GM18909 (cell line): ENCODE data around the gene IFFO2.

ENCODE experiments used
- ATAC-seq: cut with Tn5 transposase; IDR thresholded peaks from one replicate; pipeline ENCODE4 v1.9.1; 2021; ENCODE audit warnings: mild to moderate bottlenecking; ENCODE audit not compliant: unreplicated experiment, poor library complexity

Gene IFFO2

DNA sequence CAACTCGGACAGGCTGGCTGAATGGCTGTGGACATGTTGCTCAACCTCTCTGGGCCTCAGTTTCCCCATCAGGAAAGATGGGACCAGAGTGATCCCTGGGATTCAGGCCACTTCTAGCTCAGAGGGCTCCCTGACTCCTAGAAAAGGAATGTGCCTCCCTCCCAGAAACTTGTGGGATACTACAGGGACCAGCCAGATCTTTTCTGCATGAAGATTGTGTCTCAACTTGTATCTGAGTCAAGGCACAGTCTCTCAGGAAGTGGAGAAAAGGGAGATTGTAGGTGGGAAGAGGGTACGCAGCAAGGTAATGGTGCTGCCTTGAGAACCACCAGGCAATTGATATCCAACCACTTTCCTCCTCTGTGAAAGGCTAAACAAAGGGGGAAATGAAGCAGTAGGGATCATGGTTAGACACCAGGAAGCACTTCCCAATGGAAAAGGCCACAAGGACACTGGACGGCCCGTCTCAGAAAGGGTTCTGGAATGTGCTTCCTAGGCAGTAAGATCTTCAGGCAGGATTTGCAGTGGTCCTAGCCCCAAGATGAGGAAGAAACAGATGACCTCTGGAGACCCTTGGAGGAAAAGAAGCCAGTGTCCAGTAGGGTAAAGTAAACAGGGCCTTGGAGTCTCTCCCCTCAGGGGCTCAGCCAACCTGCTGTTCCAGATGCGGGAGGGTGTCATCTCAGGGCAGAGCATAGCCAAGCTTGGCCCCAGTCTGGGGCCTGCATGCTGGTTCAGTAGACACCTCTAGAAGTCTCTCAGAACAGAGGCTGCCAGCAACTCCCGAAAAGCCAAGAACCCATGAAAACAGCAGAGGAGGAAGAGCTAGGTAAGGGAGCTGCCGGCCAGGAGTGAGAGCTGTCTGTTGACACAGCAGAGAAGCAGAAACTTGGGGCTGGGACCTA, 16.8 kb downstream of the IFFO2 start:
- no peak for ATAC-seq

DNA sequence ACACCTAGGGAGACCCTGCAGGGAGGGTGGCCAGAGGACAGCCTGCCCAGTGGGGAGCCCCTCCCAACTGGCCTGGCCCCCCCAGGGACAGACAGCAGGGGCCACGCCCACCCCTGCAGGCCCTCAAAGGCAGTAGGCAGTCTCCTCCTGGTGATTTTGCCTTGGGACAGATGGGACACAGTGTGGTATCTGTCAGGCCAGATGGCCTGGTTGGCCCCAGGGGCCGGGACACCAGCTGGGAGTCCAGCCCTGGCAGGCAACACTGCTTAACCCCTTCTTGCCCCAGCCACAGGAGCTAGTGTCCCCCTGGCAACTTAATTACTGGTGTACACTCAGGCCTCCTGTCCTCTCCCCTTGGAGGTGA, 17.8 kb downstream of the IFFO2 start:
- no peak for ATAC-seq

DNA sequence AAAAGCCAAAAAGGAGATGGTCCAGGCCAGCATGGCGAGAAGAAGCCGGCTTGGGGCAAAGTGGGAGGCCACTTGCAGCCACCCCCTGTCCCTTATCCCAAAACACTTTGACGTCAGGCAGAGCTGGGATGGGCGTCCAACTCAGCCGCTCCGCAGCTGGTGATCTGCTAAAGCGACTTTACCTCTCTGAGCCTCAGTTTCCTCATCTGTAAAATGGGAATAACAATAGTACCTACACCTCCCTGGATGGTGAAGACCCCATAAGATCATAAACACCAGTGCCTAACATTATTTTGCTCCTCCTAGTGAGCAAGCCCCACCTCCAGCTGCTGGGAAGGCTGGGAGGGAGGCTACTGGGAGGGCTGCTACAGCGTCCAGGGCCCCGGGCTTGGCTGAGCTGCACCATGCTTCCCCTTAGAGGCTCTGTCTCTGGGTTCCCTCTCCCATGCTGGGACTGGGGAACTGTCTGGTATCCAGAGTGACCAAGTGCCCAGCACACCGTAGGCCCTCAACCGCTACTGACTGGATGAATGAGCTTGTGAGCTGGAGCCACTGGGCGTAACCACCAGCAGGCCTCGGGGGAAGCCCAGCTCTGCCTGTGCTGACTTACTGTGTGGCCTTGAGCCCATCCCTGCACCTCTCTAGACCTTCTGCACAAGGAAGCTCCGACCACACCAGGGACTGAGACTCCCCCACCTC, 18.3 kb downstream of the IFFO2 start:
- ATAC-seq: no peak

DNA sequence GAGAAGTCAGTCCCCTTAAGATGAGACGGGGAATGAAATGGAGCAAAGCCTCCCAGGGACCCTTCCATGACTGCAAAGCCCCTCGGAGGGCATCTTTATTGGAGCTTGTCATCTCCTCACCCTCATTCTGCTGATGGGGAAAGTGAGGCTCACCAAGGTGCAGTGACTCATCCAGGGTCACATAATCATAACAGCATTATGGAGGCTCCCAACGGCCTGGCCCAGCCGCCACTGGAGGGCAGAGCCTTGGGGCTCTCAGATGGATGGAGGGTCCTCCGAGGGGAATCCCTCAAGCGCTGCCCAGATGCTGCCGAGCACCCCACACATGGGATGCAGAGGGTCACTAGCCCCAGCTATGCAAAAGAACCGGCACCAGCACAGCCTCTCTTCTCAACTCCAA, 18.9 kb downstream of the IFFO2 start:
- ATAC-seq: no peak

DNA sequence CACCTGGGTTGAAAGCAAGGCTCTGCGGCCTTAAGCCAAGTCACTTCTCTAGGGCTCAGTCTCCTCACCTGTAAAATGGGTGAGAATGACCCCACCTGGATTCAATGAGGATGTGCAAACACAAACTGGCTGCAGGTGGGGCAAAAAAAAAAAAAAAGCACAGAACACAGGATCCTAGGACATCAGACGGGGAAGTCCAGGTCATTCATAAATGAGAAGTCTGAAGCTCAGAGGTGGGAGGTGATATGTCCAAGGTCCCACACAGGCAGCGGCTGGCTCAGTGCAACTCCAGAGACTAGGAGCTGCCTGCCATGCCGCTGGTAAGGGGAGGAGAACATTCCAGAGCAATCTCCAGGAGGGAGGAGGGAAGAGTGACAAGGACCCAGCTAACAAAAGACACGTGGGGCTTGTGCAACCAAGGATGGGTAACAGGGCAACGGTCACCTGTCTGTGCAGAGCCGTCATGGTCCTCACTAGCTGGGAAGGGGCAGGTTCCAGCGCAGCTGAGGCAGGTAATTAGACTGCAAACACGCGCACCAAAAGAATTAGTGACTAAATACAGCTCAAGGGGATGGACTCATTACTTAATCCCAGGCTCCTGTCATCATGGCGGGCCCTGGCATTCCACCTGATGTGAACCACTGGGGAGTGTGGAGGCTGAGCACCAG, 19.5 kb downstream of the IFFO2 start:
- ATAC-seq: no peak

DNA sequence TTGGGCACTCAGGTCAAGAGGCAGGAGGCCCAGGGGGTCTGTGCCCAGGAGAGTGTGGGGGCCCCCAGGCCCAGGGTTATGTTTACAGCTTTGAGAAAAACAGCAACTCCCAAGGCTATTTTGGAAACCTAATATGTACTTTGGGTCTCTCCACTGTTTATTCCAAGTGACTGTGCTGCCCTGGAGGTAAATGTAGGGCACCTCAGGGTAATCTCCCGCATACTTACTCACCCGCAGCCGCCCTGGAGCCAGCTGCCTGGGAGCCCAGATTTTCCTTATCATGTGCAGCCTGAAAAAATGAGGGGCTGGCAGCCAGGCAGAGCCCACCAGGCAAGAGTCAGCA, 20.0 kb downstream of the IFFO2 start:
- no peak for ATAC-seq

DNA sequence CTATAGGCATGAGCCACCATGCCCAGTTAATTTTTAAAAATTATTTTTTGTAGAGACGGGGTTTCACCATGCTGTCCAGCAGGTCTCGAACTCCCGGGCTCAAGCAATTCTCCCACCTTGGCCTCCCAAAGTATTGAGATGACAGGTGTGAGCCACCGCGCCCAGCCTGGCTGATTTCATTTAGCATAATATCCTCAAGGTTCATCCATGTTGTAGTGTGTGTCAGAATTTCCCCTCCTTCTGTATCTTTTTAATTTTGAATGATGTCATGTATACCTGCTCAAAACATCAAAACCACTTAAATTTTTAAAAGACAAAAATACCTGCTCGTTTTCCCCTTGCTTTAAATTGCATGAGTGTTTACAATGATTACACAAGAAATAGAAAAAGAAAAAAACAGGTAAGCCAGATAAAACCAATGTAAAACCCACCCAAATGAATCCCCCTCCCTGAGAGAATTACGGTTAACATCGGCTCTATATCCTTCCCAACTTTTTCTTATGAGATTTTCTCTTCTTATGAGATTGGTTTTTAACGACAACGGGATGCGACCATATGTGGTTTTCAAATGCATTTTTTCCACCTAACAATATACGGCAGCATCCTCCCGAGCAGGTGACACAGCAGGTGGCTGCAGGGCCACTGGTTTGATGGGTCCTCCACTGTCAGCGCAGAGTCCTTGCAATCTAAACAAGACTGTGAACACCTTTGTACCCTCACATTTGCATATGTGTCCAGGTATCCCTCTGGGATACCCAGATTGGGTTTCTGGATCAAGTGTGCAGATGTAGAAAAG, 22.1 kb downstream of the IFFO2 start:
- ATAC-seq: no peak

DNA sequence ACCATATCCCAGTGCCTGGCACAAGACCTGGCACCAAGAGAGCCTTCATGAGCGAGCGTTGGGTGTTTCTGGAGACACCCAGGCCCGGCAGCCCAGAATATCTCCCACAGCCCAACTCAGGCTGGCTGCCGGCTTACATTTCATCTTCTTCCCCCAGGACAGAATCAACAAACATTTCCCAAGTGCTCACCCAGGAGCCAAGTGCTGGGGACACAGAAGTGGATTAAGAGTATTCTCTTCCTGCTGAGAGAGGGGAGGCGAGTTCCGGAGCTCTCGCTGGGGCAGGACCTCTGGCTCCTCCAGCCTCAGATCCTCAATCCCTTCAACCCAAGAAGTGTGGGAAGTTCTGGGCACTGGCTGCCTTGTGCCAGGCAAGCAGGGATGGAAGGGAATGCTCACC, 23.6 kb downstream of the IFFO2 start:
- no peak for ATAC-seq

DNA sequence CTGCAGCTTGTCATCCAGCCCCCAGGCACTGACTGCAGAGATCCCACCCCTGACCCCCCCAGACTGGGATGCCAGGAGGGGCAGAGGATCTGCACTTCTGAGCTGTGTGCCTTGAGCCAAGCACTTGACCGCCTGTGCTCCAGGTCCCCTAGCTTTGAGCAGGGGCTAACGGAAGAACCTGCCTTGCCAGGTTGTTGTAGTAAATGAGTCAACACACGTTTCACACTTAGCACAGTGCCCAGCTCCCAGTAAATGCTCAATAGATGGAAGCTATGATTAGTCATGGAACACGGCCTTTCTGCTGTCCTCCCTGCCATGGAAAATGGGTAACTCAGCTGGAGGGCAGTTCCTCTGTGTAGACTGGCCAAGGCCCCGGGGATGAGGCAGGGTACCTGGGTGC, 24.1 kb downstream of the IFFO2 start:
- no peak for ATAC-seq

DNA sequence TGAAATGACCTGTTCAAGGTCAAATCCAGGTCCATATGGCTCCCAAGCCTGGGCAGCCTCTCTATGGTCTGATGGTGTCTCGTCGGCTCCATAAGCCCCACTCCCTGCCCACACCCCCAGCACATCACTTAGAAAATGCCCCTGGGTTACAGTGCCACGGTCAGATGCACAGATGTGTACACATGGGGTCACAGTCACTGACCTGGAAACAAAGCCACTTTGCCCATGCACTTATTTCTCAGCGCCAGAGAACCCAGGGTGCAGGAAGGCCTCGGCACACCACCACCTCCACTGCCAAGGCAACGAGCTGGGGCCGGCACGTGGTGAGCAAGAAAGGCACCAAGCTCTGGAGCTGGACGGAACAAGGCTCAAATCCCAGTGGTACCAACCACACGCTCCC, 24.7 kb downstream of the IFFO2 start:
- ATAC-seq: no peak

DNA sequence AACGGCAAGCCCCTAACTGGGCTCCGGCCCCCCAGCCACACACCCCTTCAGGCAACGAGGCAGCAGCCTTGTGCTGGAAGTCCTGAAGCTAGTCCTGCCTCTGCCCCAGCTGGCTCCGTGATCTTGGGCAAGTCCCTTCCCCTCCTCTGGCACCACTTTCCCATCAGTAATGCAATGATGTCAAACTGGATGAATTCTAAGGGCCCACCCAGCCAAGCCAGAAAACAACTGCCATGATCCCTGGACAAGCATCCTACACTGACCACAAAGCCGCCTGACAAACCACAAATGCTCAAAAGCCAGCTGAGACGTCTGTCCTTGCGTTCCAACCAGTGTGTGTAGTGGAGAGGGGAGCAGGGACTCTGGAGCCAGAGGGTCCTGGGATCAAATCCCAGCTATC, 26.8 kb downstream of the IFFO2 start:
- no peak for ATAC-seq

DNA sequence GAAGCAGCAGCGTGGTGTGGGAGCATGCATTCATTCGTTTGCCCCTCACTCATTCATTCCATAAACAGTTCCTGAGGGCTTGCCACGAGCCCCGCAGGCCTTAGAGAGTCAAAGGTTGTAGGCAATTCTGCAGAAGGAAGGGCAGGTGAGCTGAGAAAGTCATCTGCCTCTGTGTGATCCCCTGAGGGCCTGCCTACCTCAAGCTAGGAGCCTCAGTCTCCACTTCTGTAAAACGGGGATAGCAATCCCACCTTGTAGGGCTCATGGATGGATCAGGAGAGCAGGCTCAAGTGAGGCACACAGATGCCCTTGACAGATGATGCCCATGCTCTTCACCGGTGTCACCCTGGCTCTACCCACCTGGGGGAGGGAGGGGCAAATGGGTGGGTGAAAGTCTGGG, 27.5 kb downstream of the IFFO2 start:
- ATAC-seq: no peak

DNA sequence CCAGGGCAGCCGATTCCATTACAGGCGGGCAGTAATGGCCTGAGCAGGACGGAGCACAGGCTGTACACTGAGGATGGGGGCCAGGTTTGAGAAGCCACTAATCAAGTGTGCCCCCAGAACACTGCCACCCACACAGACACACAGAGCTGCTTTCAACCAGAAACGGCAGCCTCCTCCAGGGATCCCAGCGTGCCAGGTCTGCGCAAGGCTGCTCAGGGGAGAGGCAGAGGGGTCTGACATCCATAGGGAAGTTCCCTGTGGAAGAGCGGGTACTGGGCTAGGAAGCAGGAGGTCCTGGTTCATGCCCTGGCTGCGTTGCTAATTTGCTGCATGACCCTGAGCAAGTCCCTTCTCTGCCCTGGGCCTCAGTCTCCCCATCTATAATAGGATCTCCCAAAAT, 28.1 kb downstream of the IFFO2 start:
- ATAC-seq: no peak

DNA sequence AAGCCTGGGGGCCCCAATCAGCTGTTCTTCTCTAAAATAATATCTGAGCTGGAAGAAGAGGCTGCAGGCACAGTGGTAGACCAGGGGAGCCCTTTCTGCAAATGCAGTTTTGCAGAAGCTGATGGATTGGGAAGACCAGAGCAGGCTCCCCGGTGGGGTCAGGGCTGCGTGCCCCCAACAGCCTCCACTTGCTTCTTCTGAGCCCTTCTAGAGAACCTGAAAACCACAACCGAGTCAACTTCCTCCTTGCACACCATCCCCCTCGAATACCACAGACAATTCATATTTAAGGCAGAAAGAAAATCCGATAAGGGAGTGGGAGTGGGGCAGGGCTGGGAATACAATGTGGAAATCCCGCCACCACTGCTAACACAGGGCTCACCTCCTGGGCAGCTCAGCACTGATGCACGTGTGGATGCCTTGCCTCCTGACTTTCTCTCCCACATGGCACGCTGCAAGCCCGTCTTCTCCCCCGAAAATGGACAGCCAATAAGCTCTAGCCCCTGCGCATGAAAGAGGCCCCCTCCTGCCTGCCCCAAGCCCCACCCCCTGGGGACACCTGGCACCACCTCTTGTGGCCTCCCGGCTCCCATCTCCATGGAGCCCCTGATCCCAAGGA, 28.7 kb downstream of the IFFO2 start:
- ATAC-seq: peak; percentile 37

DNA sequence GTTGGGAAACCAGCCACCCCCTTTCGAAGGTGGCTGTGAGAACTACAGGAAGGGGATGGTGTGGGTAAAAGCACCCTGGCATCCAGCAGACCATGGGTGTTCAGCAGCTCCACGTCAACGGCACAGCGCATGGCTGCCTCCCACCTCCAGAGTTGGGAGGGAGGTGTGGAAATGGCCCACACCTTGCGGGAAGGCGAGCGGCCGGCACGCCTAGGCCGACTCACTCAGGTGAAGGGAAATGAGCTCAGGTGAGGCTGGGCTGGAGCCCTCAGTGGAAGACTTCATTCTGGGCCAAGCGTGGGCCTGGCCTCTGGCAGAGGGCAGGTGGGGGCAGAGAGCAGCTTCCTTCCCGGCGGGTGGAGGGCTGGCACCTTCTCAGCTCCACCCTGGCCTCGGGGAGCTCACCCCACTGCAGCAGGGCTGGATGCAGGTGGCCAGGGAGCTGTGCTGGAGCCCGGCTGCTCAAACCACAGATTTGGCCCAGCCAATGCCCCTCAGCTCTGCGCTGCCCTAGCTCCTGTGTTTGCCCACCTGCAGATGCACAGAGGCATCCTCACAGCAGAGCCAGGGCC, 29.3 kb downstream of the IFFO2 start:
- ATAC-seq: peak; percentile 32

DNA sequence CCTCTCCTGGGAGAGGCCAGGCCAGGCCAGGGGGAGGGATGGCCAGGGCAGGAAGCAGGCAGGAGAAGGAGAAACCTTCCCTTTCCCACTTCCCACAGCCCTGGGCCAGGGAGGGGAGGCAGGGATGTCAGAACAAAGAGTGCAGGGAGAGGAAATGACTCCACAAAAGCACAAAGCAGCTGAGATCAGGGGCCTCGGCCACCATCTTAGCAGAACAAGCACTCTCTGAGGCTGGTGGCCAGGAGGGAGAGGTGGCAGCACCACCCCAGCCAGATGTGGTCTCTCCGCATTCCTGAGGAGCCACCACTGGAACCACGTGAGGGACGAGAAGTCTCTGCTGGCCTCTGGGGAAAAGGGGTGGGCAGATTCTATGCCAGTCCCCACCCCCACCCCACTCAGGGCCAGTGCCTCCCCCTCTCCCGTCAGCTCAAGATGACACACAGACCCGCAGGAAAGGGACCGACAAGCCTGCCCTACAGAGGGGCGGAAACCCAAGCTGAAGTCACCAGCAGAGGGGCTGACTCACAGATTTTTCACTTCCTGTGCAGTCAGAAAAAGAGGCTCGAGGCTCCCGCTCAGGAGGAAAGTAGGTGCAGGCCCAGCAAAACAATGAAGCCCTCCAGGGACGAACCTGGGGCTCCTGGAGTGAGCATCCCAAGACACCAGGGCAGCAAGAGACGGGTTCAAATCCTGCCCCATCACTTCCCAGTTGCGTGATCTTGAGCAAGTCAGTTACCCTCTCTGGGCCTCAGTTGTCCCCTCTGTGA, 30.0 kb downstream of the IFFO2 start:
- peak; percentile 61 for ATAC-seq

DNA sequence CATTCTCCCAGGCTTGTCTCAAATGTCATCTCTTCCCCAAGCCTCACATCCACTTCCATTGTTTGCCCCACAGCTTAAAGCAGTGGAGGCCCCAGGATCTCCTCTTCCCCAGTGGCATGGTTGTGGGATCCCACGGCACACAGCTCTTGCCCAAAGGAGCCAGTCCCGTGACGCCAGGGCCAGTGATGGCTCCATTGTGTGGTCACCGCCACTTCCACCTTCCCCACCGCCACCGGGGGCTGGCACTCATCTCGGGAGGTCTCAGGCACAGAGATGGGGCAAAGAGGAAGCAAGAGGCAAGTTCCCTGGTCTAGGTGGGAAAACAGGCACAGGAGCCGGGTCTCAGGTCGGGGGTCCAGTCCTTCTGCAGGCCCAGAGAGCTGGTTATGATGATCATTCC, 31.2 kb downstream of the IFFO2 start:
- no peak for ATAC-seq

DNA sequence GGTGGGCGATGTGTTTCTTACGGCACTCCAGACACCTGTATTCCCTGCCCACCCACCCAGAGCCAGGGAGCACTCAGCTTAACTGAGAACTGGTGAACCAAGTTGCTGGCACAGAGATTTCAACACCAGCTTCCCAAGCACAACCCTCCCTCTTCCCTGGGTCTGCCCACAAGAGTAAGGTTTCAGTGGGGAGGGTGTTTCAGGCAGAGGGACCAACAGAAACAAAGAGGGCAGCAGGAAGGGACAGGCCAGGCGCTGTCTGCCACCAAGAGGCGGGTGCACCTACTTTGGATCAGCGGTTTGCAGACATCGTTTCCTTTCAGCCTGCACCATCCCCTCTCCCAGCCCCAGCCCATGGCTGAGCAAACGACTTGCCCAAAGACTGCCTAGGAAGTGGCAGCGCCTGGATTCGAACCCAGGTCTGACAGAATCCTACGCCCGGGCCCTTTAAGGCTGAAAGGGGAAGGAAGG, 32.2 kb downstream of the IFFO2 start:
- no peak for ATAC-seq

DNA sequence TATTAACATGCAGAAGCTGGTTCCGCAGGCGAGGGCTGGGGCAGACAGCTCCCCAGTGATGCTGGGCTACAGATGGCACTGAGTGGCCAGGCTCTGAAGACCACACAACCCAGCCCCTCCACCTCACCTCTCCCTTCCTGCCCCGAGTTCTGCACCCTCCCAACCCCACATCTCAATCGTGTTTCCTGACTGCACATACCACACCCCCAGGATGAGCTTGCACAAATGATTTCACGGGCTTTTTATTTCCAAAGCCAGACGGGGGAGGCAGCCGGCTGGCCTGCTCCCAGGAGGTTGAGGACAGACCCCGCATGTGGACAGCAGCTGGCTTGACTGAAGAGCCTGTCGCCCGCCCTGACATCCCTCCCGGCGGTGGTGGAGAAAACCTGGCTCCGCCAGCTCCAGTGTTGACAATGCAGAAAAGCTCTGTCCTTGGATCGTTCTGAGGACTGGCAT, 32.7 kb downstream of the IFFO2 start:
- no peak for ATAC-seq
